ENCODE measurements around the gene SCYGR1. TPM values are rescaled to one million over a fixed set of nuclear protein-coding genes. Genes with fewer than 3 reads are reported as not detected.

SCYGR1 gene
- total and polyA plus RNA-seq, 2 of the 13 experiments (the other 11 are each of a cell fraction or from before 2014, with no cell fraction given), result not detected

Other genes starting within 250 kb of the SCYGR1 start
- not detected in 2 replicates for gene COL4A4, start 223.7 kb downstream of the SCYGR1 start, total RNA-seq (2016; rRNA removed; fragmentation: Illumina TruSeq; extraction: Trizol)
- gene COL4A4, start 223.7 kb downstream of the SCYGR1 start, polyA plus RNA-seq (2011; rRNA removed), result not detected in 2 replicates
- 0.02 TPM in 1 of 2 replicates, not detected in the other for gene COL4A3, start 223.3 kb downstream of the SCYGR1 start, total RNA-seq (2016; rRNA removed; fragmentation: Illumina TruSeq; extraction: Trizol)
- not detected in 2 replicates for gene COL4A3, start 223.3 kb downstream of the SCYGR1 start, polyA plus RNA-seq (2011; rRNA removed)
- 156 and 170 TPM in 2 replicates for gene MFF, start 62.7 kb downstream of the SCYGR1 start, total RNA-seq (2016; rRNA removed; fragmentation: Illumina TruSeq; extraction: Trizol)
- gene MFF, start 62.7 kb downstream of the SCYGR1 start, polyA plus RNA-seq (2011; rRNA removed), result 65.2 and 81.9 TPM in 2 replicates
- gene TM4SF20, start 8.6 kb downstream of the SCYGR1 start, total RNA-seq (2016; rRNA removed; fragmentation: Illumina TruSeq; extraction: Trizol), result not detected in 2 replicates
- gene TM4SF20, start 8.6 kb downstream of the SCYGR1 start, polyA plus RNA-seq (2011; rRNA removed), result not detected in 2 replicates
- gene AGFG1, start 84.2 kb upstream of the SCYGR1 start, total RNA-seq (2016; rRNA removed; fragmentation: Illumina TruSeq; extraction: Trizol), result 145 and 187 TPM in 2 replicates
- 133 and 168 TPM in 2 replicates for gene AGFG1, start 84.2 kb upstream of the SCYGR1 start, polyA plus RNA-seq (2011; rRNA removed)
- not detected in 2 replicates for gene SCYGR2, start 210.9 kb upstream of the SCYGR1 start, total RNA-seq (2016; rRNA removed; fragmentation: Illumina TruSeq; extraction: Trizol)
- gene SCYGR2, start 210.9 kb upstream of the SCYGR1 start, polyA plus RNA-seq (2011; rRNA removed), result not detected in 2 replicates
- gene SCYGR3, start 226.9 kb upstream of the SCYGR1 start, total RNA-seq (2016; rRNA removed; fragmentation: Illumina TruSeq; extraction: Trizol), result not detected in 2 replicates
- gene SCYGR3, start 226.9 kb upstream of the SCYGR1 start, polyA plus RNA-seq (2011; rRNA removed), result not detected in 2 replicates
- gene SCYGR4, start 229.5 kb upstream of the SCYGR1 start, total RNA-seq (2016; rRNA removed; fragmentation: Illumina TruSeq; extraction: Trizol), result not detected in 2 replicates
- not detected in 2 replicates for gene SCYGR4, start 229.5 kb upstream of the SCYGR1 start, polyA plus RNA-seq (2011; rRNA removed)

Measured in HepG2 (cell line).